Dedifferentiated amniotic fluid mesenchymal stem cell (primary cell): Measurements from ENCODE around the gene TRIM40.
"Not testable (repeated sequence)": the region's sequence is repeated elsewhere in the genome, so short reads cannot be mapped to it uniquely, and the experiment has no call there.

Experiments used
- DNase-seq: peaks from one replicate; pipeline ENCODE4 v3.0.0-alpha.2; 2016; ENCODE audit errors: extremely low spot score

Gene TRIM40

GRCh38 chr6:30163090-30163917 lies 27.4 kb downstream of the TRIM40 start, which contains the start of gene TRIM15:
Gene TRIM15 (plus strand): TSS chr6:30163546. CDS start chr6:30163685, 139 bp downstream.
- no peak for DNase-seq

- DNase-seq = no peak
Observed at GRCh38 chr6:30163918-30164654, 28.1 kb downstream of the TRIM40 start.

GRCh38 chr6:30164714-30165113 lies 28.8 kb downstream of the TRIM40 start:
- no peak for DNase-seq

- DNase-seq = not testable (repeated sequence)
Observed at GRCh38 chr6:30165238-30165637, 29.3 kb downstream of the TRIM40 start.

- DNase-seq = no peak
Observed at GRCh38 chr6:30167101-30167500, 31.2 kb downstream of the TRIM40 start.

GRCh38 chr6:30168741-30169140 lies 32.8 kb downstream of the TRIM40 start:
- no peak for DNase-seq

- peak; percentile 45 for DNase-seq
Observed at GRCh38 chr6:30169658-30170614, 34.0 kb downstream of the TRIM40 start.

GRCh38 chr6:30171677-30172471 lies 35.9 kb downstream of the TRIM40 start:
- no peak for DNase-seq

GRCh38 chr6:30172681-30173080 lies 36.7 kb downstream of the TRIM40 start:
- DNase-seq = no peak

GRCh38 chr6:30175765-30176164 lies 39.8 kb downstream of the TRIM40 start:
- DNase-seq = no peak

- no peak for DNase-seq
Observed at GRCh38 chr6:30178837-30179236, 42.9 kb downstream of the TRIM40 start.

- no peak for DNase-seq
Observed at GRCh38 chr6:30180145-30180544, 44.2 kb downstream of the TRIM40 start.

GRCh38 chr6:30184417-30185031 lies 48.6 kb downstream of the TRIM40 start:
- no peak for DNase-seq

GRCh38 chr6:30185846-30186484 lies 50.0 kb downstream of the TRIM40 start:
- no peak for DNase-seq

GRCh38 chr6:30188541-30188940 lies 52.6 kb downstream of the TRIM40 start:
- no peak for DNase-seq

- DNase-seq = no peak
Observed at GRCh38 chr6:30192076-30192475, 56.1 kb downstream of the TRIM40 start.

- DNase-seq = no peak
Observed at GRCh38 chr6:30194797-30195690, 59.1 kb downstream of the TRIM40 start.

GRCh38 chr6:30195951-30196350 lies 60.0 kb downstream of the TRIM40 start:
- no peak for DNase-seq

GRCh38 chr6:30196376-30196775 lies 60.4 kb downstream of the TRIM40 start:
- DNase-seq = no peak
